Measurements from ENCODE around the gene LCE1A.
A peak's percentile ranks its signal among the peaks of the same experiment; 100 is the strongest.

Gene LCE1A, protein sequence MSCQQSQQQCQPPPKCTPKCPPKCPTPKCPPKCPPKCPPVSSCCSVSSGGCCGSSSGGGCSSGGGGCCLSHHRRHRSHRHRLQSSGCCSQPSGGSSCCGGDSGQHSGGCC

GRCh38 chr1:152827173-152827572 is at the start of gene LCE1A:
Gene LCE1A (plus strand): TSS chr1:152827473. CDS start chr1:152827473, 0 bp downstream.
- no peak for DNase-seq

DNA sequence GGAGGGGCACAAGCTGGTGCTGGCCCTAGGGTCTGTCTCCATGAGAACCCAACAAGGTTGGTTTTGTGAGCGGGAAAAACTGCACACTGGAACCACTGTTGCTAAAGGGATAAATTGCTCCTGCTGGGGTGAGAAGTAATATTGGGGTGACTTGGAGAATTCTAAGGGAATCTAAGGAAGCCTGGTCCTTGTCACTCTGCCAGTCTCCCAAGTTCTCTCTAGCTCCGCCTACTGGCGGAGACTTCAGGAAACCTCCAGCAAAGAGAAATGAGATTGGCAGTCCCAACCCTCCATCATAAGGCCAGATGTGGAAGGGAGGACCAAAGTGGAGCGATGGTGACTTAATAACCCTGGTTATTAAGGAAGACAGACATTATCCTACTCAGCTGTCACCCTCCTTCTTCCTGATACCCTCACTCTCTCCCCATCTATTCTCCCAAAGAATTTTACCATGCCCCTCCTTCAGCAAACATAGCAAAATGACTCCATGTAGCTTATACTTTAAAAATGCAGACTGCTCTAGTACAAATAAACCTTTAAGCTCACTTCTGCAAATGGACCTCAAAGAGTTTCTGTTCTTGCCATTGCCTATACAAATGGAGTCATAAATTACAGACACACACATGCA is 49.6 kb upstream of the LCE1A start:
- DNase-seq, result no peak

DNA sequence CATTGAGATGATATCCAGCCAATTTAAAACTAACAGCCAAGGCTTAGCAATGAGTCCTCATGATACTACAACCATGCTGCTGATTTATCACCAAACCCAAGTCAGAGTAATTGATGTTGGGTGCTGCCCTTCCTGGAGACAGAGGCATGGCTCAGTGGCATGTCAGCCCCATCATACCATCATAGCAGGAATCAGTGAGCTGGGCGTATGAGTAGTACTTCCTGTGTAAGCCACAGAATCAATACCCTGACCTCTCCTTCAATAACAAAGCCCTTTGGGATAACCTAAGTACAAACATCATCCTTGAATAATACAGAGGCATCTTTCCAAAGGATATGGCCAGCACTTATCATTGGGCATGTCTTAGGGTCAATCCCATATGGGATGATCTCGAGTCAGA is 44.2 kb upstream of the LCE1A start:
- DNase-seq, result no peak

- DNase-seq, result no peak
Measured at GRCh38 chr1:152786077-152786476, 41.2 kb upstream of the LCE1A start, which contains the start of gene LCE1E. Gene LCE1E (plus strand): TSS chr1:152786257. CDS start chr1:152787300, 1,043 bp downstream.

DNA sequence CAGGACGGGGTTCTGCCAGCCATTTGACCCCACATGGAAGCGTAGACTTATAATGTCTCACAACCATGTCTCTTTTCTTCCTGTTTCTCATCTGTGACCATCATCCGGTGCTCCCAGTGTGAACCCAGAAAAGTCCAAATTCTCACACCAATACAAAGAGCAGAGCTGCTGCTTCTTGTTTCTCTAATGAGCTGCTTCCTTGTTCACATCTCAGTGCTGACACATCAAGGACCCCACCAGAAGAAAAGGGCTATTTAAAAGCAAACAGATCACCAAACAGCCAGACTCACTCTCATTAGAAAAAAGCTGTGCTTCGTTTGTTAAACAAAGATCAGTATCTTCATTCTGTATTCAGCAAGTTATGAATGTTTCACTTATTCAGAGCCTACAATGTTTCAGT is 31.6 kb upstream of the LCE1A start:
- DNase-seq, result no peak

DNA sequence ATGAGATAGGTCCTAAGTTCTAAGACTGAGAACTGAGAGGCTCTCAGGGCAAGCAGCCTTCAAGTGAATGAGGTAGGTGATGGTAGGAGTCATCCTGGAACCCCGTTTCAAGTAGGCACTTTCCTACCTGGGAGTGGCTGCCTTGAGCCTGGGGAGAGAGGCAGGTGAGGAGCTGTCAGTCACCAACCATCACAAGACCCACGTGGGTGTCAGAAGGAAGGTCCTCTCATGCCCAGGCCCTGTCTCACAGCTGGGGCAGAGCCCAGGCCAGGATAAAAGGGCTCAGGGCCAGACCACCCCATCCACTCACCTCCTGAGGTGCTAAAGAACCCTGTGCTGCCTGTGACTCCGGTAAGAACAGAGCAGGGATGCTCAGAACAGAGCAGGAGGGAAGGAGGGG is 30.9 kb upstream of the LCE1A start, which contains the start of gene LCE1D:
Gene LCE1D (plus strand): TSS at position 301 of the 400 bp plus-strand sequence. CDS start 1,074 bp downstream, outside the sequence.
- no peak for DNase-seq

DNA sequence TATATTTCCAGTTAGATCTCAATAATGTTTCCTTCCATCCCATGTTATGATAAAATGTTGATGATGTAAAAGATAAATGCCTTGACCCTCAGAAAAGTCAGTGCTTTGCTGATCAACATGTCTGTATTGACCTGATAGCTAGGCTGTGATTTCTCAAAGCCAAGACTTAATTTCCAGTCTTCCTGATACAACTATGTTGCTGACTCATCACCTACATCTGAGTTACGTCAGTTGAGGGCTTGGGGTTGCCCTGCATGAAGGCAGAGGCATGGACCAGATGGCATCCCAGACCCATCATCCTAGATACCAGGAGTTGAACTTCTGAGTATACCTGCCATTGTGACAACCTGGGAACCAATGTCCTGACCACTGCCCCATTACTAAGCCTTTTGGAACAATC is 25.9 kb upstream of the LCE1A start:
- DNase-seq, result no peak

GRCh38 chr1:152806576-152806975 is 20.7 kb upstream of the LCE1A start, which contains the start of gene LCE1C:
Gene LCE1C (minus strand): TSS chr1:152806651. CDS start chr1:152805478, 1,173 bp downstream.
- DNase-seq, result no peak

DNA sequence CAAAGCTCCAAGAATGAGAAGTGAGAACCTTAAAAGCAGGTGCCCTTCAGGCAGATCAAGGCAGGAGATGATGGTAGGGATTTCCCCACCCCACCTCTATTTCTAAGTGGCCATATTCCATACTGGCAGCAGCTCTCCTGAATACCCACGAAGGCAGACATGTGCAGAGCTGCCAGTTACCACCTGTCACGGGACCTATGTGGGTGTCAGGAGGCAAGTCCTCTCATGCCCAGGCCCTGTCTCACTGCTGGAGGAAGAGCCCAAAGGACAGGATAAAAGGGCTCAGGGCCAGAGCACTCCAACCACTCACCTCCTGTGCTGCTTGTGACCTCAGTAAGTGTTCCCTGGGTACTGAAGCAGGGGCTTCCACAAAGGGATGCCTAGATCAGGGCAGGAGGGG is 16.2 kb upstream of the LCE1A start:
- no peak for DNase-seq

GRCh38 chr1:152811671-152812070 is 15.6 kb upstream of the LCE1A start, which contains the start of gene LCE1B:
Gene LCE1B (plus strand): TSS chr1:152811971. CDS start chr1:152812447, 476 bp downstream.
- no peak for DNase-seq

DNA sequence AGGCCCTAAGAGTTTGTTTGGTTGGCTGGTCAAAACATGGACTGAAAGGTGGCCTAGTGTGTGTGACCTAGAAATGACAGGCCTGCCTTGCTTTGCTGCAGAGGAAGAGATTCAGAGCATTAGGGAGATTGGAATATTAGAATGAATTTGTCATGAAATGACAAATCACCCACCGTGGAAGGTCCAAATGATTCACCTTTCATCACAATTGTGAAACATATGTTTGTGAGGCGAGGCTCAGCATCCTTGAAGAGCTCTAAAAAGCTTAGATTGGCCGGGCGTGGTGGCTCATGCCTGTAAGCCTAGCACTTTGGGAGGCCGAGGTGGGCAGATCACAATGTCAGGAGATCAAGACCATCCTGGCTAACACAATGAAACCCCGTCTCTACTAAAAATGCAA is 10.0 kb upstream of the LCE1A start:
- DNase-seq, result no peak

DNA sequence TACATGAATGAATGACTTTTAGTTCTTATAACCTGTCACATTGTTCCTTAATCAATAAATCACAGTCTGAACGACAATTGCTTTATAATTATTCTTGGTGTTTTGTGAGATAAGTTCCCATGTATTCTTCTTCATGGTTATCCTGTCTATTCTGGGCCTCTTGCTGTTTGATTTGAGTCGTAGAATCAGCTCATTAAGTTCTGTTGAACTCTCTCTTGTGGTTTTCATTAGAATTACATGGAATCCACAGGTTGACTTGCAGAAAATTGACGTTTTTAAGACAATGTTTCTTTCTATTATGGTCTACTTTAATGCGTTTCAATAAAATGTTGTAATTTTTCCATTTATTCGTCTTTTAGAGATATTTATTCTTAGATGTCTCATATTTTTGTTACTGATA is 4.0 kb upstream of the LCE1A start:
- no peak for DNase-seq

DNA sequence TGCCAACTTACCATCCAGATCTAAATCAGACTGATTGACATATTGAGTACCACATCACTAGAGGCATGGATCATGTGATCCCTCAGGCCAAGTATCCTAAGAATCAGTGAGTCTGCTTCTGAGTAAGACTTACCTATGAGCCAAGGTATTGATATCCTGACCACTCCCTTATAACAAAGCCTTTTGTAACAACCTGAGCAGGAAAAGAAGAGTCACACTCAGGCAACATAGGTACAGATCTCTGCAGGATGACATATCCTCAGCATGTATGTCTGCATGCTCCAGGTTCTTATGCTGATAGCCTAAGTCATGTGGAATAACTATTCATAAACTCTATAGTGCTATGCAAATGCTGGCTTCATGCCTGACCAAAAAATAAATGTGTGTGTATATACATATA is 2.3 kb upstream of the LCE1A start:
- no peak for DNase-seq

- DNase-seq, result no peak
Measured at GRCh38 chr1:152836870-152837269, 9.6 kb downstream of the LCE1A start.

- no peak for DNase-seq
Measured at GRCh38 chr1:152842556-152842955, 15.3 kb downstream of the LCE1A start, which contains the start of gene LCE6A. Gene LCE6A (plus strand): TSS chr1:152842856. CDS start chr1:152843521, 665 bp downstream.

DNA sequence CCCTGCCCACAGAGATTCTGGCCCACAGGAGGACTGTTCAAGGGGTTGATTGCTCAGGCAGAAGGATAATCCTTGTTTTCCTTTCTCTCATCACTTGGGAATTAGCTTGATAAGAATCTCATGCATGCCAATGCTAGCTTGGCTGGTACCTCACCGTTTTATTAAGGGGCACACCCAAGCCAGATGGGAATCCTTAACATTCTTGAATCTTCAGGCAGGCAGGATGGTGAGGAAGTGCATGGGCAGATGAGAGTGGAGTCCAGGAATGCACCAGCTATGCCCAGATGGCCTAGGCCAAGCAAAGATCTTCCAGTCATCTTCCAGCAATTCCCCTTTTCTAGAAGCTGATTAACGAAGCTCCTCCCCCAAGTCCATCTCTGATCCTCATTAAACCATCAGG is 28.4 kb downstream of the LCE1A start:
- DNase-seq, result no peak

GRCh38 chr1:152858062-152858461 is 30.8 kb downstream of the LCE1A start:
- DNase-seq, result no peak

GRCh38 chr1:152859696-152860095 is 32.4 kb downstream of the LCE1A start, which contains the start of gene LCE7A:
Gene LCE7A (plus strand): TSS chr1:152859996. CDS start chr1:152860698, 702 bp downstream.
- DNase-seq, result no peak

GRCh38 chr1:152860129-152860528 is 32.9 kb downstream of the LCE1A start:
- DNase-seq, result no peak

DNA sequence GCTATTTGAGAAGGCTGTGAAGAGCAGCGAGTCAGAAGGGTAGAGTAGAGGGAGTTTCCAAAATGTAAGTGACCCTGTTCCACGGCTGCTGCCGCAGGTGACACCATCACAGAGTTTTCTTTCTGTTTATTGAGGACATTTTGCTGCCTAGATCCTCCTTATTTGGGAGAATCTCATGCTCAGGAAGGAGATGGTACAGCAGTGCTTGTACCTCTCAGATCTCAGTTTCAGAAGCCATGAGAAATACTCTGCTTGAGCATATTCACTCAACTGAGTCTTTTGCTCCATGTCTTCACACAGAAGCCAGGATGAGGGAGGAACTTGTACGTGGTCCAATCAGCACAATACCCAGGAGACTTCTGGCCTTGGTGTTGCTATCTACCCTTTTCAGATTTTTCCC is 34.1 kb downstream of the LCE1A start:
- DNase-seq, result no peak

GRCh38 chr1:152864443-152864842 is 37.2 kb downstream of the LCE1A start:
- no peak for DNase-seq

DNA sequence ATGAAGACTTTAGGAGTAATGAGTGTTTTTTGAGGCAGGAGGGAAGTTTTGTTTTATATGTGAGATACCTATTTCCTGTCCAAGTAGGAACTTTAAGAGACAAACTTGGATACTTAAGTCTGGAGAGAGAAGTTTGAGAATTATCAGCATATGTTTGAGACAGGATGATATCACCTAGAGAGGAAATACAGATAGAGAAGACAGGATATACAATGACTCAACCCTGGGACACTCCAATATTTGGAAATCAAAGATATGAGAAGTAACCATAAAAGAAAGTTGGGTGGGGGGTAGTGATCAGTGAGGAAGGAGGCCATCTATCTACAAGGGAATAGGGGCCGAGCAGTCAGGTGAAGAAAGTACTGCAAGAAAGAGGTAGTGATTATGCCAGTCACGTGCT is 39.0 kb downstream of the LCE1A start:
- no peak for DNase-seq

GRCh38 chr1:152869808-152870419 is 42.6 kb downstream of the LCE1A start:
- peak; percentile 31 to 54 for DNase-seq
